ENCODE measurements around the gene RBMS1. TPM values are rescaled to one million over a fixed set of nuclear protein-coding genes. Genes with fewer than 3 reads are reported as not detected.
"Not testable (repeated sequence)": the region's sequence is repeated elsewhere in the genome, so short reads cannot be mapped to it uniquely, and the experiment has no call there.

Gene RBMS1
- total RNA-seq, 1 donor from 2014 or later: 53.0 TPM

DNA sequence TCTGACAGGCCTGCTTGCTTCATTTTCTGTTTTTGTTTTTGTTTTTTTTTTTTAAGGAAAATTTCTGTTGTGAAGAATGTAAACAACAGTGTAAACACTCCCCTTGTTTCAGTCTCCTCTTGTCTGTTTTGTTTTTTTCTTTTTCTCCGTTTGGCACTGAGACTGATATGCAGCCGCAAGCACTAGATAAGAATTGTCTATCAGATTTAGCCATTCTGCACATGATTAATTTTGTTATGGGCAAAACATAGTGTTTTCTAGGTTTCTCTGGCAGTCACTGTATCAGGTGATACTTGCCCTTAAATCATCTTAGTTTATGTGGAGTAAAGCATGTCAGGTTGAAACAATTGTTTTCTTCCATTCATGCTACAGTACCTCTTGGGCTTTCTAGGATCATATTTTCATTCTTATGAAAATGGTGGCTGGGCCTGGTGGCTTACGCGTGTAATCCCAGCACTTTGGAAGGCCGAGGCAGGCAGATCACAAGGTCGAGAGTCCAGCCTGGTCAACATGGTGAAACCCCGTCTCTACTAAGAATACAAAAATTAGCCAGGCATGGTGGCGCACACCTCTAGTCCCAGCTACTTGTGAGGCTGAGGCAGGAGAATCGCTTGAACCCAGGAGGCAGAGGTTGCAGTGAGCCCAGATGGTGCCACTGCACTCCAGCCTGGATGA lies 12.9 kb upstream of the RBMS1 start:
- intact Hi-C loops (cut with DNase I): no loop called here
- no peak for DNase-seq
- no peak for ATAC-seq (ENCODE audit: poor library complexity)

DNA sequence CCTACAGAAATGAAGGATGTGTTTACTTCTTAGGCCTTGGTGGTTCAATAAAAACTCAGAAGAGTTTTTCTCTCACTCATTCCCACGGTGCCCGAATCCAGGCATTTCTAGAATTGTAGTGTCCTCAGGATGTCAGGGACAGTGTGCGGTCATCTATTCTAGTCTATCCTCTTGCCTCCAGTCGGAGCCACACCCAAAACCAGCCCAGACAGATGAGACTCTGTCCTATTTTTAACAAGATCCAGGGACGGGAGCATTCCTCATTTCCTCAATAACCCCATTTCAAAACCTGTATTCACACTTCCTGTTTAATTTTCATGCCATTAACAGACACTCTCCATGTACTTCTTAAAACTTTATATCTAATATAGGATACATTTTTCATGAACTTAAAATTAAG lies 11.6 kb upstream of the RBMS1 start:
- DNase-seq (no peak), ATAC-seq (ENCODE audit: poor library complexity) (peak; percentile 73)
- intact Hi-C loops (cut with DNase I): no loop called here

DNA sequence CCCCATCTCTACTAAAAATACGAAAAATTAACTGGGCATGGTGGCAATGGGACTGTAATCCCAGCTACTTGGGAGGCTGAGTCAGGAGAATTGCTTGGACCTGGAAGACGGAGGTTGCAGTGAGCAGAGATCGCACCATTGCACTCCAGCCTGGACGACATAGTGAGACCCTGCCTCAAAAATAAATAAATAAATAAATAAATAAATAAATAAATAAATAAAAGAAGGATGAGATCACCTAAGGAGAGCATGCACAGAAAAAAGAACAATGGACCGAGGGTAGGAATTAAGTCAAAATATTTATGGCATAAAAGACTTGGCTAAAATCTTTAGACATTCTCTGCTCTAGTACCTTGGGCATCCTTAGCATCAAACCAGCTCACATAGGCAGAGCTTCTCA lies 8.9 kb upstream of the RBMS1 start:
- DNase-seq (no peak), ATAC-seq (ENCODE audit: poor library complexity) (no peak)
- intact Hi-C loops (cut with DNase I): no loop called here

DNA sequence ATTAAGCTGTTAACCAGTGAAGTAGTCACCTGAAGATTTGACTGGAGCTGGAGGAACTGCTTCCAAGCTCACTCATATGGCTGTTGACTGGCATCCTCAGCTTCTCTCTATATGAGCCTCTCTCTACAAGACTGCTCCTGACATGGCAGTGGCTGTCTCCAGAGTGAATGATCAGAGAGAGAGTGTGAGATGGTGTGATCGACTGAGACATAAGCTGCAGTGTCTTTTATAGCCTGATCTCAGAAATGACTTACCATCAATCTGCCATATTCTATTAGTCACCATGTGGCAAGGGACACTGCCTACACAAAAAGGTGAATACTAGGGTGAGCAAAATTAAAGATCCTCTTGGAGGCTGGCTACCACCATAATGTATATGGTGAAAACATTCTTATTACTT lies 7.8 kb upstream of the RBMS1 start:
- no peak for ATAC-seq (ENCODE audit: poor library complexity)

DNA sequence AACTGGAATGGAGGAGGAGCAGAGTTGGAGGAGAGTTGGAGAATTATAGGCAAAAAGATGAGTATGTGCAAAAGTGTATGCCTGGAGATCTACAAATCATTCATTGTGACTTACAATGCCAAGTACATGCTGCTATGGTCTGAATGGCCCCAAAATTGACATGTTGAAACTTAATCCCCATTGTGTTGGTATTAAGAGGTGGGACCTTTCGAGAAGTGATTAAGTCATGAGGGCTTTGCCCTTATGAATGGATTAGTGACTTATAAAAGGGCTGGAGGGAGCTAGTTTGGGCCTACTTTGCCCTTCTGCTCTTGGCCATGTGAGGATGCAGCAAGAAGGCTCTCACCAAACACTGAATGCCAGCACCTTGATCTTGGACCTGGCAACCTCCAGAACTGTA lies 6.3 kb upstream of the RBMS1 start:
- ATAC-seq (ENCODE audit: poor library complexity) (no peak), DNase-seq (no peak)
- intact Hi-C loops (cut with DNase I): no loop called here

More for the DNA sequence above, 7.8 kb upstream of the RBMS1 start:
- DNase-seq: no peak
- intact Hi-C loops (cut with DNase I): no loop called here

DNA sequence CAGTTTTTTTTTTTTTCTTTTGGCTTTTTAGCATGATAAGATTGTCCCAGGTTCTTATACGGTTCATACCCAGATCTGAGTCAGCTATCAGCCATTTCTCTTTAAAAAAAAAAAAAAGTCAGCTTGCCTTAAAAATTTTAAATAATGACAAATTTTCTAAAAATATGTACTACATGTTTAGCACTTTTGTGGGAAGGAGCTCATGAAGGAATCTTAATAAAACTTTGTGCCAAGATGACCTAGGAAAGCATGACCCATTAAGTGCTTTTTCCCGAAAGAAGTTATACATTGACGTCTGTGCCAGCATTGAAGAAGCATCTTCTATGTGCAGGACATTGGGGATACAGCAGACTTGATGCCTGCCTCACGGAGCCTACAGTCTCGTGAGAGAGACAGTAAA lies 4.5 kb upstream of the RBMS1 start:
- intact Hi-C loops (cut with DNase I): no loop called here
- no peak for DNase-seq
- ATAC-seq (ENCODE audit: poor library complexity): no peak

DNA sequence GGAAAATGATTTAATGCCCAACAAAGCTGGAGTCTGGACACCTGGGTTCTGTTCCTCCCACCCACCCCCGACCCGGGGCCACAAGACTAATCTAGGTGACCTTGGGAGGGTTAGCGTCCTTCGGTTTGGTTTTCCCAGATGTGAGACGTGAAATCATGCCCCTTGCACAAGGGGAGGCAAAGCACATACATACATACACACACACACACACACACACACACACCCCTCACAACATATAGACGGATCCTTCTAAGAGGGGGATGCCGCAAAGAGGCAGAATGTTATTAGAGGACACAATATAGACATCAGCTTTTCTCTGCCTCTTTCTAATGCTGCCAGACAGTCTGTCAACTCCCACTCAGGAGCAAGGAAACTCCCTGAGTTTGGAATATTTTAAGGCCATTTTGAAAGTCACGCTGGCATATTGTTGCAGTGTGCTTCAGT lies 616 bp upstream of the RBMS1 start:
- no peak for DNase-seq
- ATAC-seq (ENCODE audit: poor library complexity): peak; percentile 3
- intact Hi-C loops (cut with DNase I): loop anchor here (5.0 kb wide), 1 partner anchor 87 kb away; no protein-coding TSS in a partner anchor

DNA sequence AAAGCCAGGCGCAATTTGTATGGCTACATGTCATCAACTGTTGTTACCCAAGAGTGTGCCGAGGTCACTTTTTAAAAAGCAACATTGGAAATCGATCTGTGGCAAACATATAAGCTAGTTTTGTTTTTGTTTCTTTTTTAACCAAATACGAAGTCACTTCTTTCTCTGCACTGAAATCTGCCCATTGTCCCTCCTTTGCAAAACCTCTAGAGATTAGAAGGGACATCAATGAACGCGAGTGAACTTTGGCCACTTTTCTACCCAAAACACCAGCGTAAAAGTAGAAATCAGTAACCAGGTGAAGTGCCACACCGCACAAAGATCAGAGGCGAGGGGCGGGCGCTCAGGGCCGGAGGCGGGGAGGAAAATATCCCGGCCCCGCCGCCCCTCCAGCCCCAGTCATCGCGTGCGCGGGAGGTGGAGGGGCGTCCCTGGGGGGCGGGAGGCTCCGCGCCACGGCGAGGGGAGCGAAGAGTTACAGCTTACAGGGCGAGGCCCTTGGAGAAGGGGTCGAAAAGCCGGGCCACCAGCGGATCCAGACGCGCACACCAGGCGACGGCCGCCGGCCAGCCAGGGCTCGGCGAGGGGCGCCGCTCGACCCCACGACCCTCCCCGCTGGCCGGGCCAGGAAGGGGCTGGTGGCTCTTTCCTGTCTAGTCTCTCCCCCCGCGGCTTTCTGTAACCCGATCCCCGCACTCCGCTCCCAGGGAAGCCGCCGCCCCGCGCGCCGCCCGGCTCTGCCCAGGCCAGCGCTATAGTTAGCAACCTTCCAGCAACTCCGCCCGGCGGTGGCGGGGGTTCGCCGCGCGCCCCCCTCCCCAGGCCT lies 993 bp downstream of the RBMS1 start:
- intact Hi-C loops (cut with DNase I): loop anchor here (5.0 kb wide), 1 partner anchor 85 kb away; no protein-coding TSS in a partner anchor
- ATAC-seq (ENCODE audit: poor library complexity) (peak; percentile 93), DNase-seq (peak; percentile 87)

DNA sequence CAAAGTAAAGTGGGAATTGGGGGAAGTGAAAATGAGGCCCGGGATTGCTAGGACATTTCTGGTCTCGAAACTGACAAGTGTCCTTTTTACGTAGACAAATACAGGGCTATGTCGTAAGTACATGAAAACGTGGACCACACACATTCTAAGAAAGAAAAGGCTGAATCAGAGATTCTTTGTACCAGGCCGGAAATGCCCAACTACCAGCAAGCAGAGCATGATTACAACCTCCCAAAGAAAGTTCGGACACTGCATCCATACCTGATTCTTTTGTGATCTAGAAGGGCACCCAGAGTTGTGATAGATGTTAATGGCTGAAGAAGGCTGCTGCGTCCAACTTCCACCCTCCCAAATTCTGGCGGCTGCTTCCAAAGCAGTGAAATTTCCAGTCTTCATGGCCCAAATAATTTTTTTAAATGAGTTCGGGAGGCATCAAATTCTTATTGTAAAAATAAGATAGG lies 1.7 kb downstream of the RBMS1 start:
- no peak for ATAC-seq (ENCODE audit: poor library complexity)
- intact Hi-C loops (cut with DNase I): loop anchor here (5.0 kb wide), 1 partner anchor 85 kb away; no protein-coding TSS in a partner anchor
- no peak for DNase-seq

DNA sequence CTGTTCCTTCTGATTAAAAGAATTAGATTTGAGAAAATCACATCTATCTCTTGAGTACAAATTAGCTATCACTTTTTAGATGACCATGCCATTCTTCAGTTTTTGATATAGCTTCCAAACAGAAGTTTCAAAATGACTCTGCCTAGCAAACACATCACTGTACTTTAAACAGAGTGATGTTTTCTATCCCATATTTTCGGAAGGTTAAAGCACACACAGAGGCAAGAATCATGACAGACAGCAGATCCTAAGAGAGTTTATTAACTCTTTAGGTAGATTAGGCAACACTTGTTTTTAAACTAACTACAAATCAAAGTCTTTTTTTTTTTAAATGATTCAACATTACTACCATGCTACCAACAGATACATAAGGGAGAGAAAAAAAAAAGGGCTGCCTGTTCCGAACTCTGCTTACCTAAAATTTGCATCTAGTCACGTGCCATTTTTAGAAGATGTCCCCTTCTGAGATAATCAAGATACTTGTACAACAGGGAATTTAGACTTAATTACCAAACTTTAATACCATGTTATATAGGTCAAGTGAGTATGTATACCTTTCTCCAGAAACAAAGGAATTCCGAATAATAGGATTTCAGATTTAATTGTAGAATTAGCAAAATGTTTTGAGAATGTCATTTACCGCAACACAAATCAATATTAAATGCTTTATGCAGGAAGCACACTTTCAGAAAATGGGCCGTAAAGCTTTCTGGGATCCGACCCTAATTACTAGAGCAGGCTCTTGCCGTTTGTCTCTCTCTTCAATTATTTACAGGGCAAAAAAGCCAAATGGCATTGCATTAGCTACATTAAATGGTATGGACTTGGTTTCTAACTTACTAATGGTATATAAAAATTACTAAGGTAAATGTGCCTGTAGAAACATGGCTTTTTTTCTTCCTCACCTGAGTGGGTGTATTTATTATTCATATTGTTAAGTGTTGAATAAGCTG lies 2.6 kb downstream of the RBMS1 start:
- intact Hi-C loops (cut with DNase I): loop anchor here (5.0 kb wide), 1 partner anchor 84 kb away; no protein-coding TSS in a partner anchor
- DNase-seq: no peak
- no peak for ATAC-seq (ENCODE audit: poor library complexity)

DNA sequence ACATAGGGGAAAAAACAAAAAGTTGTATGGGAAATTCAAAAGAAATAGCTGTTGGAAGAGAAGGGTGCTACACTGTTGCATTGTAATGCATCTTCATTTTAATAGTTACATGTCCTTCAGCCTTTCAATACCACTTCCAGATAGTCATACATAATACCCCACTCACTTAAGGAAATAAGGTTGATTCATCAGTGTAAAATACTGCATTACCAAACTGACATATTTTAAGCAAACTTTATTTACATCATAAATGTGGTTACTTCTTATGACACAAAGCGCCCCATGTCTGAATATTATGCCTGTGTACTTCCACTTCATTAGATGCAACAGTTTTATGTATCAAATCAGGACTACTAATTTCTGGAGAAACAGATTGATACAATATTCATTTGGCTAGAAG lies 4.5 kb downstream of the RBMS1 start:
- intact Hi-C loops (cut with DNase I): no loop called here
- ATAC-seq (ENCODE audit: poor library complexity) (no peak), DNase-seq (no peak)

DNA sequence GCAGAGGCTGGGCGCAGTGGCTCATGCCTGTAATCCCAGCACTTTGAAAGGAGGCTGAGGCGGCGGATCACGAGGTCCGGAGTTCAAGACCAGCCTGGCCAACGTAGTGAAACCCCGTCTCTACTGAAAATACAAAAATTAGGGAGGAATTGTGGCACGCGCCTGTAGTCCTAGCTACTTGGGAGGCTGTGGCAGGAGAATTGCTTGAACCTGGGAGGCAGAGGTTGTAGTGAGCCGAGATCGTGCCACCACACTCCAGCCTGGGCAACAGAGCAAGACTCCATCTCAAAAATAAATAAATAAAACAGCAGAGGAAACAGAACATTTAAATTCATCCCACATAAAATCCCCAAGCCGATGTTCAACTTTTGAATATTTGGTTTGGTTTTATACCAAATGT lies 5.3 kb downstream of the RBMS1 start:
- ATAC-seq (ENCODE audit: poor library complexity); intact Hi-C loops (cut with DNase I): not testable (repeated sequence)

DNA sequence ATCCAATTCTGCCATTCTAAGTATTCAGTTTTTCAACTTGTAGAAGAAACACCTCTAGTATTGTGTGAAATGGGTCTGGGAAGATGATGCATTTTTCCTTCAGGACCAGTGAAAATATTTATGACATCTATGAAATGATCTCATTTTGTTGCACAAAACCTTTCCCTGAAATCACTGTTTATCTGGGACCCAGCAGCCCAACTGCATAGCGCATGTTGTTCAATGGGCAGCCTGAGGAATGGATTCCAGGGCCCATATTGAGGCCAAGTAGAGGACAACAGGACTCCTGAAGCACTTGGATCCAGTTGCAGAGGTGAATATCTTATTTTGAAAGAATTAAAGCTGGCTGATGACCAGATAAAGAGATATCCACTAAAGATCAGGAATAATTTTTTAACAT lies 7.3 kb downstream of the RBMS1 start:
- no peak for DNase-seq
- intact Hi-C loops (cut with DNase I): no loop called here
- ATAC-seq (ENCODE audit: poor library complexity): peak; percentile 37

More for the DNA sequence above, 5.3 kb downstream of the RBMS1 start:
- DNase-seq: not testable (repeated sequence)

DNA sequence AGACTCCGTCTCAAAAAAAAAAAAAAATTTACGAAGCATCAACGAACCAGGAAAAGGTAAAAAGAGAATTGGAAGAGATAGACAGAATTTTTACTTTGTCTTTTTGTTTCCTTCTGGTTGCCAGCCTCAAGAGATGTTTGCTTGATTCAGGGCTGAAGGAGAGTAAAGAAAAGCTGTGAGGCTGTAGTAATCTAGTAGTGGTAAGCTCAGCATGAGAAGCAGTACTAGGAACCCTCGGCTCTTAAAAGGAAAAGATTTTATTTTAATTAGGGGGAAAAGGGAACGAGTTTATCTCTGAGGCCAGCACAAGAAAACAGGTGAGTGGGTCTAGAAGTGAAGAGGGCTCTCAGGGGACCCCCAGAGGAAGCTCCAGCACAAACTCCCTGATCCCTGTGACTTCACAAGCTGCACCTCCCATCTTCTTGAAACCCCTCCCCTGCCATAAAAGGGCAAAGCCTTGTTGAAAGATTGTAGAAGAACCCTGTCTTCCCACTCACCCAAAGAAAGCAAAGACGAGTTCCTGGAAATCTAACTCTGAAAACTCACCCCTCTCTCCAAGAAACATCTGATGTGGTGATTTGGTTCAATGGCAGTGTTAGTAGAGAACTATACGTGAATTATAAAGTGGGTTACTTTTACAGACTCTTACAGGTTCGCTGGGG lies 8.6 kb downstream of the RBMS1 start:
- DNase-seq (no peak), ATAC-seq (ENCODE audit: poor library complexity) (no peak)
- intact Hi-C loops (cut with DNase I): no loop called here

DNA sequence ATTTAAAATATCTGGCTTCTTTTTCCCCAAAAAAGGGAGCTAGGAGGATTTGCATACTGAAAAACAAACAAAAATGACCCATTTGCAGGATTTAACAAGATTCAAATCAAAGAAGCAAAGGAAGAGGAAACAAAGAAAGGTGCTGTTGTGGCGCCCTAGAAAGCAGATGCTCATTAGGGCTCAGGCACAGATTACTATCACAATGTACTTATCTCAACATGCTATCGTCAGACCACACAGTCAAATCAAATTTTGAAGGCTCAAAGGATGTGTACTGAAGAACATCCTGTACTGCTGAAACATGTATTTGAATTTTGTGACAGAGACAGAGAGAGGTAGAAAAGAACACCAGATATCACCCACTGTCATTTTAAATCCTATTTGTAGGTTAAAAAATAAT lies 10.9 kb downstream of the RBMS1 start:
- DNase-seq (no peak), ATAC-seq (ENCODE audit: poor library complexity) (peak; percentile 14)
- intact Hi-C loops (cut with DNase I): no loop called here

DNA sequence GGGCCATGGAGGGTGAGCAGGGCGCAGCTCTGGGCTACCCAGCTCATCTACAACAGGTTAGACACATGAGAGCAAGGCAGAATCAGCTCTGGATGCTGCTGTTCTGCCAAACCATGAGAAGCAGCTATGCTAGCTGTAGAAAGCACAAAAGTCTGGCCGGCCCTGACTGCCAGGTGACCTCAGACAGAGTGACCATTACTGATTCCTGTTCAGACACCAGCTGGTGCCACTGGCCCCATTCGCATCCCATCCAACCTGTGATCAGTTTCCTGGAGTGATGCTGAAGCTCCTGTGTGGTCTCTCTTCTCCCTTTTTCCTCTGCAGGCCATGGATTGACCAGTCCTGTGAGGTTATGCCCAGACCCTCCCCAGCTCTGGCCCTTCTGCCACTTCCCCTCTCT lies 14.3 kb downstream of the RBMS1 start:
- intact Hi-C loops (cut with DNase I): no loop called here
- ATAC-seq (ENCODE audit: poor library complexity) (peak; percentile 34), DNase-seq (no peak)

DNA sequence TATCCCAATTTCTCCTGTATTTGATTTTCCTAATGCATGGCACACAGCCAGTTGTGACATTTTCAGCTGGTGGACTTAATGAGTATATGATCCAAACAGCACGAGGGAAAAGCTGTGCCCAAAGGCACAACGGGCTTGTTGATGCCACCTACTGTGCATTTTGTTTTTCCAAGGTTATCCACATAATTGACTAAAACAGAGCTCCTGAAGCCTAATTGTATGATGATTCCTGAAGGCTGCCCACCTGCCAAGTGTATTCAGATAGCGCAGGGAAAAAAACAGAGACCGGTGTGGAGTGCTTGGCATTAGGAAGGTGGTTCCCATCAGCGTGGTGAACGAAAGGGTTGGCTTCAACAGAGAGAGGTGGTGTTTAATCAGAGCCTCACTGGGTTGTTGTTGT lies 14.9 kb downstream of the RBMS1 start:
- ATAC-seq (ENCODE audit: poor library complexity) (peak; percentile 18), DNase-seq (no peak)
- intact Hi-C loops (cut with DNase I): no loop called here

DNA sequence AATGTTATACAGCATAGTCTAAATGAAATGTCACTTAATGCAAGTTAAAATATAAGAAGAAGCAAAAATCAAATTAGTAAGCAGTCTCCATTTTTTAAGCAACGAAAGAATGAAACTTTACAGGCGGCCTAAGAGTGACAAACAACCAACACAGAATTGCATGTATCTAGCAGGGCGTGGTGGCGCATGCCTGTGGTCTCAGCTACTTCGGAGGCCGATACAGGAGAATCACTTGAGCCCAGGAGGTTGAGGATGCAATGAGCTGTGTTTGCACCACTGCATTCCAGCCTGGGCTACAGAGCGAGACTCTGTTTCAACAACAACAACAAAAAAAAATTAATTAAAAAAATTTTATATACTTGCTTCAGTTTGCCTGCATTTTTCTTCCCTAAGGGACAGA lies 16.6 kb downstream of the RBMS1 start:
- ATAC-seq (ENCODE audit: poor library complexity) (no peak), DNase-seq (no peak)
- intact Hi-C loops (cut with DNase I): no loop called here

Measured in Right ventricle myocardium superior (tissue), 1 donor.